Kidney epithelial cell (primary cell): ENCODE results near the gene FAF1. TPM values are rescaled to one million over a fixed set of nuclear protein-coding genes. Genes with fewer than 3 reads are reported as not detected.

Experiments used
- DNase-seq: peaks from one replicate; pipeline ENCODE4 v3.0.0-alpha.2; 2010; ENCODE audit warnings: low read depth
- H3K27me3 ChIP-seq: 2 replicates; pipeline ENCODE4 v1.6.0; 2011; ENCODE audit warnings: low read length; ENCODE audit not compliant: control insufficient read depth, insufficient read depth
- H3K36me3 ChIP-seq: 2 replicates; pipeline ENCODE4 v1.5.1; 2011; ENCODE audit warnings: low read length; ENCODE audit not compliant: control insufficient read depth, insufficient read depth
- H3K4me3 ChIP-seq: 2 replicates; pipeline ENCODE4 v1.5.1; 2011; ENCODE audit warnings: low read depth, mild to moderate bottlenecking, control low read depth, low read length
- CTCF ChIP-seq: IDR thresholded peaks from 2 replicates; pipeline ENCODE4 v1.5.1; 2011; ENCODE audit warnings: mild to moderate bottlenecking, moderate library complexity, low read length, control low read depth, inconsistent platforms; ENCODE audit not compliant: insufficient read depth, poor library complexity, severe bottlenecking
- total RNA-seq: library from RNA; depleted of rRNA; stranded (reverse); fragments of >200 nt; gene quantifications from 2 replicates; pipeline ENCODE4 v1.2.3, GENCODE V29; 2015

The FAF1 gene
- total RNA-seq, 1 donor from 2014 or later, result 57.8 TPM

- TF ChIP-seq CTCF, result no peak
- Histone ChIP-seq H3K4me3 (no peak overlapping the region), H3K27me3 (no peaks in the 10 kb centered on the region), H3K36me3 (no peaks in the 10 kb centered on the region)
- no peak for DNase-seq
Measured at GRCh38 chr1:50492142-50492541, 467.9 kb downstream of the FAF1 start.

- Histone ChIP-seq H3K36me3 (no peaks in the 10 kb centered on the region), H3K4me3 (no peak overlapping the region), H3K27me3 (no peaks in the 10 kb centered on the region)
- TF ChIP-seq CTCF, result no peak
- no peak for DNase-seq
Measured at GRCh38 chr1:50491142-50491541, 468.9 kb downstream of the FAF1 start.

GRCh38 chr1:50490640-50491039, 469.4 kb downstream of the FAF1 start:
- Histone ChIP-seq H3K36me3 (no peaks in the 10 kb centered on the region), H3K27me3 (no peaks in the 10 kb centered on the region), H3K4me3 (no peak overlapping the region)
- TF ChIP-seq CTCF, result no peak
- DNase-seq, result no peak

- no peak for TF ChIP-seq CTCF
- DNase-seq, result no peak
- H3K4me3 ChIP-seq, result no peak overlapping the region
- no peaks in the 10 kb centered on the region for H3K36me3 ChIP-seq
- H3K27me3 ChIP-seq, result no peaks in the 10 kb centered on the region
Measured at GRCh38 chr1:50488876-50489275, 471.2 kb downstream of the FAF1 start.

- H3K27me3 ChIP-seq, result no peaks in the 10 kb centered on the region
- no peak for DNase-seq
- no peak for TF ChIP-seq CTCF
- no peaks in the 10 kb centered on the region for H3K36me3 ChIP-seq
- H3K4me3 ChIP-seq, result no peak overlapping the region
Measured at GRCh38 chr1:50488356-50488755, 471.7 kb downstream of the FAF1 start.

- no peak for TF ChIP-seq CTCF
- no peak for DNase-seq
- no peak overlapping the region for H3K4me3 ChIP-seq
- no peaks in the 10 kb centered on the region for H3K27me3 ChIP-seq
- H3K36me3 ChIP-seq, result no peaks in the 10 kb centered on the region
Measured at GRCh38 chr1:50487725-50488124, 472.3 kb downstream of the FAF1 start.
